H1 (cell line): Measurements from ENCODE around the gene TOMM7. TPM values are rescaled to one million over a fixed set of nuclear protein-coding genes. Genes with fewer than 3 reads are reported as not detected.

Experiments
- KDM1A ChIP-seq: fragments of 200-600, 300-600 bp; sonication (generic); IDR thresholded peaks from 2 replicates; pipeline ENCODE4 v1.7.1; 2016; ENCODE audit warnings: mild to moderate bottlenecking, low read length, borderline replicate concordance
- polyA plus RNA-seq, 7 experiments: library from polyadenylated mRNA; depleted of rRNA in 3 of 7; stranded (reverse) in 5 of 7; unstranded in 2 of 7; fragments of >200 nt in 5 of 7; fragments of 200-250 nt in 2 of 7; gene quantifications; 1 replicate in 5 of 7; 2 replicates in 1 of 7; 4 replicates in 1 of 7; pipeline versions ENCODE4 v1.2.1 to v1.2.3, GENCODE V29; 2011 to 2013; ENCODE audit warnings: missing spikeins in 2 of 7, mixed read lengths in 2 of 7
- total RNA-seq: library from RNA; stranded (reverse); fragmentation: NEBNext Ultra II Directional; extraction: Animal tissue kit (Norgen Biotek cat#: 25700); gene quantifications from 2 replicates; pipeline ENCODE4 v1.2.1, GENCODE V29; 2021

Gene TOMM7
- total and polyA plus RNA-seq, 2 of the 8 experiments (the other 6 are each of a cell fraction or from before 2014, with no cell fraction given) = 389 to 508 TPM

DNA sequence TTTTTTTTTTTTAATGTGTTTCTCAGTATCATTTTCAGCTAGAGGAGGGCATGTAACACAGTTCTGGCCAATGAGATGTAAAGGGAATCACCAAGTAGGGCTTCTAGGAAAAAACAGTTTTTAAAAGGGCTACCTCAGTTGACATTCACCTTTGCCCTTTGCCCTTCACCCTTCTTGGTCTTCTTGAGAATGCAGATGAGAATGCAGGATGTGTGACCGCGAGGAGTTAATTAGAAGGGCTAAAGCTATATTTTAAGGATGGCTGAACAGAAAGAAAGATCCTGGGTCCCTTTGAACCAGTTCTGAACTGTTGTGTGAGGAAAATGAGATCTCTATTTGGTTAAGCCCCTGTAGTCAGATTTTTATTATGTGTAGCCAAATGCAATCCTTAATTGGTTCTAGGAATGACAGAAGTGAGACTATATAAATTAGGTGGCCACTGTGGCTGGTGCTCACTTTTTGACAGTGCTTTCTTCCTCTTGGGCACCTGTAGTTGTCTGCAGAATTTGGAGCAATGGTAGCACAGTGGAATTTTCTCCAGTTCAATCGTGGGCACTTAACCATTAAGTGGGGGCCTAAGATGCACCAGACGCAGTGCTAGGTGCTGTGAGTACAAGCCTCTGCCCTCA lies 21.1 kb upstream of the TOMM7 start (continued):
- no peak for TF ChIP-seq KDM1A
